HG02798 (cell line): ENCODE measurements around the gene ENPP7.
"Not testable (repeated sequence)": the region's sequence is repeated elsewhere in the genome, so short reads cannot be mapped to it uniquely, and the experiment has no call there.

Experiments
- ATAC-seq: cut with Tn5 transposase; IDR thresholded peaks from one replicate; pipeline ENCODE4 v1.9.1; 2021; ENCODE audit warnings: mild to moderate bottlenecking; ENCODE audit not compliant: unreplicated experiment, poor library complexity

The ENPP7 gene

GRCh38 chr17:79746889-79747507 is 16.3 kb downstream of the ENPP7 start:
- no peak for ATAC-seq

GRCh38 chr17:79747508-79748294 is 17.0 kb downstream of the ENPP7 start:
- no peak for ATAC-seq

GRCh38 chr17:79748295-79749099 is 17.8 kb downstream of the ENPP7 start:
- ATAC-seq, result no peak

- no peak for ATAC-seq
Measured at GRCh38 chr17:79749156-79749815, 18.5 kb downstream of the ENPP7 start.

- ATAC-seq, result no peak
Measured at GRCh38 chr17:79749958-79750357, 19.2 kb downstream of the ENPP7 start.

GRCh38 chr17:79750650-79751545 is 20.2 kb downstream of the ENPP7 start:
- ATAC-seq, result no peak

GRCh38 chr17:79752175-79752574 is 21.4 kb downstream of the ENPP7 start:
- ATAC-seq, result no peak

- no peak for ATAC-seq
Measured at GRCh38 chr17:79754370-79754769, 23.6 kb downstream of the ENPP7 start.

- ATAC-seq, result not testable (repeated sequence)
Measured at GRCh38 chr17:79754903-79755302, 24.2 kb downstream of the ENPP7 start.

- no peak for ATAC-seq
Measured at GRCh38 chr17:79755591-79755990, 24.8 kb downstream of the ENPP7 start.

GRCh38 chr17:79757140-79757745 is 26.5 kb downstream of the ENPP7 start:
- ATAC-seq, result no peak

GRCh38 chr17:79758271-79758670 is 27.5 kb downstream of the ENPP7 start:
- no peak for ATAC-seq

- no peak for ATAC-seq
Measured at GRCh38 chr17:79760197-79760906, 29.6 kb downstream of the ENPP7 start.

GRCh38 chr17:79761894-79762589 is 31.3 kb downstream of the ENPP7 start:
- no peak for ATAC-seq

- ATAC-seq, result no peak
Measured at GRCh38 chr17:79765708-79766107, 35.0 kb downstream of the ENPP7 start.

- no peak for ATAC-seq
Measured at GRCh38 chr17:79769570-79770506, 39.1 kb downstream of the ENPP7 start.

- ATAC-seq, result no peak
Measured at GRCh38 chr17:79771276-79771675, 40.5 kb downstream of the ENPP7 start.
